Lung (tissue), 12 donors: ENCODE measurements around the gene MIR17HG. TPM values are rescaled to one million over a fixed set of nuclear protein-coding genes. Genes with fewer than 3 reads are reported as not detected.
A peak's percentile ranks its signal among the peaks of the same experiment; 100 is the strongest.

Source experiments
- ATAC-seq: fragments of 200-7000 bp; cut with Tn5 transposase; one replicate; pipeline ENCODE4 v1.9.1; 2020; ENCODE audit warnings: moderate number of reproducible peaks; ENCODE audit not compliant: insufficient read depth, low FRiP score
- DNase-seq, 3 donors: peaks; one replicate each; pipeline ENCODE4 v3.0.0-alpha.2; 2013 to 2017
- H3K27ac ChIP-seq, 2 donors: one replicate each; pipeline ENCODE4 v1.5.1; 2013; ENCODE audit warnings: mild to moderate bottlenecking in 2 of 2, moderate library complexity in 2 of 2, control low read depth in 1 of 2, inconsistent platforms in 1 of 2, low read depth in 1 of 2, low read length in 1 of 2
- H3K27me3 ChIP-seq, 3 donors: one replicate each; pipeline ENCODE4 v1.5.1; 2013; ENCODE audit warnings: low read length in 2 of 3; ENCODE audit not compliant: control insufficient read depth in 3 of 3, insufficient read depth in 3 of 3
- H3K36me3 ChIP-seq, 4 donors: one replicate each; pipeline ENCODE4 v1.5.1; 2013; ENCODE audit warnings: low read length in 4 of 4, mild to moderate bottlenecking in 1 of 4, moderate library complexity in 1 of 4; ENCODE audit not compliant: control insufficient read depth in 4 of 4, insufficient read depth in 4 of 4
- H3K4me1 ChIP-seq, 5 donors: one replicate each; pipeline ENCODE4 v1.5.1; 2013; ENCODE audit warnings: low read length in 5 of 5, mild to moderate bottlenecking in 2 of 5, moderate library complexity in 1 of 5; ENCODE audit not compliant: control insufficient read depth in 5 of 5, insufficient read depth in 5 of 5
- H3K4me3 ChIP-seq: one replicate; pipeline ENCODE4 v1.5.1; 2013; ENCODE audit warnings: mild to moderate bottlenecking, control low read depth, moderate library complexity
- H3K9ac ChIP-seq, 2 donors: one replicate each; pipeline ENCODE4 v1.5.1; 2013; ENCODE audit warnings: low read length in 2 of 2, control low read depth in 1 of 2; ENCODE audit not compliant: insufficient read depth in 1 of 2
- H3K9me3 ChIP-seq, 4 donors: one replicate each; pipeline ENCODE4 v1.5.1; 2013; ENCODE audit warnings: low read length in 3 of 4, mild to moderate bottlenecking in 1 of 4, moderate library complexity in 1 of 4; ENCODE audit not compliant: control insufficient read depth in 4 of 4, insufficient read depth in 3 of 4
- WGBS, 2 donors: extraction: QIAGEN DNeasy Blood & Tissue Kit; methylation state at CpG; one replicate each; pipeline ENCODE4 v1.1.7; 2013; 5-methylcytosine and 5-hydroxymethylcytosine counted together
- polyA plus RNA-seq, 2 donors: library from polyadenylated mRNA; stranded (reverse); fragments of 200-250 nt; gene quantifications; one replicate each; pipeline ENCODE4 v1.2.1, GENCODE V29; 2013
- total RNA-seq, 2 donors: library from RNA; depleted of rRNA in 1 of 2; stranded (reverse); fragments of >200 nt in 1 of 2; gene quantifications; one replicate each; pipeline ENCODE4 v1.2.1, GENCODE V29; 2014 to 2021
- TF ChIP-seq, protein P1 (sequence below): IDR thresholded peaks from 2 replicates; pipeline ENCODE4 v1.5.1; 2012; ENCODE audit warnings: mild to moderate bottlenecking; ENCODE audit errors: control extremely low read depth, extremely low read depth
- donor health status: control.
- donor health status: control.
- donor health status: Bipolar disorder and iron deficiency.
- donor health status: healthy.
- donor health status: DM: yes; HTN: yes; CAD: no.

Gene MIR17HG
- total and polyA plus RNA-seq, 4 donors: 0.60 to 8.8 (median 7.1) TPM

DNA sequence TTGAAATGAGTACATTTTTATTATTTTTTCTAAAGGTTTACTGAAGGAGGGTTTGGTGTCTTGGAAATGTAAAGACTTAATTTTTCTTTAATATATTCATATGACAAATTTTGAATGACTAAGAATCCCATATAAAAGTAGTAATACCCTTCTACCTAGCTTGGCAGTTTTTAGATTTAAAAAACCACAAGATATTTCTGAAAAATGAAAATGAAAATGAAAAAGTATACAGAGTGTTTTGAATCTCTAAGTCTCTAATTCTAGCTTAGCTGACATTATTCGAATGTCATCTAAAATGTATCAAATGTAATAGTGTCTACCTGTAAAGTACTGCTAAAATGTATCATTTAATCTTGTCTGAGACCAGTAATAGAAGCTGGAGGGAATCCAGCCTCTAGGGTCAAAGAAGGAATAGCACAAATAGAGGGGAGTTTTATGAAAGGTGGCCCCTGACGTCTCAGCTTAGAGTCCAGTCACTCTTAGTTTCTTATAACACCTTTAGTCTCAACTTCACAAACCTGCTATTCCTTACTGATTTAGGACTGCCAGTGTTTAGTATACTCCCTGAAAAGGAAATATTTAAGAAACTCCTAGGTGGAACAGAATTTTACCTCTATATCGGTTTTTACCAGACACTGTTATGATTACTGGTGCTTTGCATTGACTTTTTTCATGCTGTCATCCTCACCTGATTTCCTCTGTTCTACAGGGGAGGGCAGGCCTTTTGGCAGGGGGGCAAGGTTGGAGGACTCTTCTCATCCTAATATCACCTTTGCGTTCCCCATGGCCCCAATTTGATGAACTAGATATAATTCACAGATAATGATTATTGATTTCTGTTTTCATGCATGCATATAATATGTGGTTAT lies 16.2 kb upstream of the MIR17HG start:
- no peaks in the 10 kb centered on the region for H3K36me3 ChIP-seq
- ATAC-seq (no peak), DNase-seq (no peak)
- H3K9ac ChIP-seq: no peak overlapping the region
- H3K4me3 ChIP-seq: no peak overlapping the region
- H3K9me3 ChIP-seq: no peaks in the 10 kb centered on the region
- TF ChIP-seq, protein P1, sequence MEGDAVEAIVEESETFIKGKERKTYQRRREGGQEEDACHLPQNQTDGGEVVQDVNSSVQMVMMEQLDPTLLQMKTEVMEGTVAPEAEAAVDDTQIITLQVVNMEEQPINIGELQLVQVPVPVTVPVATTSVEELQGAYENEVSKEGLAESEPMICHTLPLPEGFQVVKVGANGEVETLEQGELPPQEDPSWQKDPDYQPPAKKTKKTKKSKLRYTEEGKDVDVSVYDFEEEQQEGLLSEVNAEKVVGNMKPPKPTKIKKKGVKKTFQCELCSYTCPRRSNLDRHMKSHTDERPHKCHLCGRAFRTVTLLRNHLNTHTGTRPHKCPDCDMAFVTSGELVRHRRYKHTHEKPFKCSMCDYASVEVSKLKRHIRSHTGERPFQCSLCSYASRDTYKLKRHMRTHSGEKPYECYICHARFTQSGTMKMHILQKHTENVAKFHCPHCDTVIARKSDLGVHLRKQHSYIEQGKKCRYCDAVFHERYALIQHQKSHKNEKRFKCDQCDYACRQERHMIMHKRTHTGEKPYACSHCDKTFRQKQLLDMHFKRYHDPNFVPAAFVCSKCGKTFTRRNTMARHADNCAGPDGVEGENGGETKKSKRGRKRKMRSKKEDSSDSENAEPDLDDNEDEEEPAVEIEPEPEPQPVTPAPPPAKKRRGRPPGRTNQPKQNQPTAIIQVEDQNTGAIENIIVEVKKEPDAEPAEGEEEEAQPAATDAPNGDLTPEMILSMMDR: no peak
- no peak overlapping the region for H3K27ac ChIP-seq
- no peaks in the 10 kb centered on the region for H3K4me1 ChIP-seq
- 87 to 90% methylated on average over 4 of the region's 4 CpGs for WGBS, 2 donors
- no peaks in the 10 kb centered on the region for H3K27me3 ChIP-seq

DNA sequence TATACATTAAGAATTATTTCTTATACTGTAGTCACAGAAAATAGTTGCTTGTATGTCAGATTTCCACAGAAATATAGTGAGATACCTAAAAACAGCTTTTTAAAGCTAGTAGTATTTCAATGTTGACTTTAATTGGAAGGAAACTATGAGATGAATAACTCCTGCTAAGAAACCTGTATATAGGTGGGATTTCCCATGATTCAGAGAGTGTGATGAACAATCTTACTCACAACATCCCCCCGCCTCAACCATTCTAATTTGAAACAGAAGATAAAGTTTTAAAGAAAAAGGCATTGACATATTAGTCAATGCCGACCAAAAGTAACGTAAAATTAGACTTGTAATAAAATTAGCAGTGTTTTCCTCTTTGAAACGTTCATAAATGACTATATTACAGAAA lies 1.4 kb upstream of the MIR17HG start:
- no peaks in the 10 kb centered on the region for H3K9me3 ChIP-seq
- H3K4me1 ChIP-seq: peaks cover 2 to 23% (median 12%) of the 10 kb centered on the region in 5 donors
- 72 to 80% methylated on average over 4 of the region's 4 CpGs for WGBS, 2 donors
- H3K27me3 ChIP-seq: peaks cover 0 to 30% (median 12%) of the 10 kb centered on the region in 3 donors
- no peak overlapping the region for H3K9ac ChIP-seq
- no peak for ATAC-seq
- H3K27ac ChIP-seq: no peak overlapping the region
- TF ChIP-seq, protein P1: no peak
- H3K36me3 ChIP-seq: peaks cover 0 to 9% (median 5%) of the 10 kb centered on the region in 4 donors
- no peak for DNase-seq
- H3K4me3 ChIP-seq: no peak overlapping the region

DNA sequence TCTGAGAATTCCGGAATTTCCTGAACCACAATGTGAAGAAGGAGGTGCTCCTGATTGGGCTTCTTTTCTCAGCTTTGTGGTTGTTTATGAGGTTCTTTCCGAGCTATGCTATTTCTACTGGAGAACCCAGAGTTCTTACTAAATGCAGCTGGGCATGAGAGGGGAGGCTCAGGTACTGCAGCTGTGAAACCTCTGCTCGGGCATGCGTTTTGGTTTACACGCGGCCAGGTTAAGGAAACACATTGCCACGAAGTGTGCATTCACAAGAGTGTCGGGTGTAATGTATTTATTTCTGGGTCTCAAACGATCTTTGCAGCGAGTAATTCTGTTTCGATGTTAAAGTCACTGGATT lies 661 bp upstream of the MIR17HG start:
- no peak for ATAC-seq
- H3K9ac ChIP-seq: no peak overlapping the region
- peak overlapping the region in 1 of 2 donors; percentile 17 for H3K27ac ChIP-seq

More for the DNA sequence above, 661 bp upstream of the MIR17HG start:
- Histone ChIP-seq H3K4me3 (peak overlapping the region; percentile 69), H3K36me3 (peaks cover 0 to 9% (median 6%) of the 10 kb centered on the region in 4 donors), H3K4me1 (peaks cover 2 to 26% (median 14%) of the 10 kb centered on the region in 5 donors), H3K9me3 (no peaks in the 10 kb centered on the region), H3K27me3 (peaks cover 0 to 30% (median 12%) of the 10 kb centered on the region in 3 donors)
- WGBS, 2 donors: 1 to 3% methylated on average over 11 of the region's 11 CpGs
- TF ChIP-seq, protein P1: no peak
- peak in 1 of 3 donors; percentile 44 for DNase-seq
